HepG2 (cell line): Measurements from ENCODE around the gene FZD4. TPM values are rescaled to one million over a fixed set of nuclear protein-coding genes. Genes with fewer than 3 reads are reported as not detected.
A peak's percentile ranks its signal among the peaks of the same experiment; 100 is the strongest.

ENCODE experiments used
- DBP ChIP-seq: sonication (generic); formaldehyde crosslinking; IDR thresholded peaks from 2 replicates; pipeline ENCODE4 v1.4.0; 2020; ENCODE audit warnings: missing genetic modification reagents; ENCODE audit errors: not compliant biosample characterization
- IKZF4 ChIP-seq: sonication (generic); formaldehyde crosslinking; IDR thresholded peaks from 2 replicates; pipeline ENCODE4 v1.5.1; 2020; ENCODE audit warnings: borderline replicate concordance, mild to moderate bottlenecking, low read depth, missing genetic modification reagents; ENCODE audit errors: not compliant biosample characterization
- JARID2 ChIP-seq: sonication (generic); formaldehyde crosslinking; IDR thresholded peaks from 2 replicates; pipeline ENCODE4 v1.8.1; 2023; ENCODE audit warnings: missing genetic modification reagents, inconsistent platforms; ENCODE audit not compliant: insufficient replicate concordance
- MAX ChIP-seq: IDR thresholded peaks from 2 replicates; pipeline ENCODE4 v1.6.1; 2012; ENCODE audit warnings: inconsistent platforms
- MYPOP ChIP-seq: sonication (generic); formaldehyde crosslinking; IDR thresholded peaks from 2 replicates; pipeline ENCODE4 v1.8.1; 2023; ENCODE audit warnings: mild to moderate bottlenecking, moderate library complexity, missing genetic modification reagents
- NFE2L1 ChIP-seq: sonication (generic); formaldehyde crosslinking; IDR thresholded peaks from 2 replicates; pipeline ENCODE4 v1.4.0; 2020; ENCODE audit warnings: missing genetic modification reagents, mild to moderate bottlenecking, borderline replicate concordance
- POGZ ChIP-seq: sonication (generic); formaldehyde crosslinking; IDR thresholded peaks from 2 replicates; pipeline ENCODE4 v1.4.0; 2020; ENCODE audit warnings: mild to moderate bottlenecking, missing genetic modification reagents
- SOX13 ChIP-seq, 3 experiments: fragments of 450-650 bp in 1 of 3; sonication (generic) in 1 of 3; formaldehyde crosslinking in 1 of 3; IDR thresholded peaks in 2 of 3; conservative IDR thresholded peaks in 1 of 3; 2 replicates each; pipeline versions ENCODE4 v1.5.0 to v1.6.1; 2016 to 2020; ENCODE audit warnings: antibody characterized with exemption in 1 of 3, mild to moderate bottlenecking in 1 of 3, missing compliant biosample characterization in 1 of 3, missing genetic modification reagents in 1 of 3, moderate library complexity in 1 of 3
- STAT5B ChIP-seq: sonication (generic); formaldehyde crosslinking; IDR thresholded peaks from 2 replicates; pipeline ENCODE4 v1.4.0; 2020; ENCODE audit warnings: missing genetic modification reagents
- THRA ChIP-seq: sonication (generic); formaldehyde crosslinking; IDR thresholded peaks from 2 replicates; pipeline ENCODE4 v1.4.0; 2020; ENCODE audit warnings: missing genetic modification reagents, borderline replicate concordance
- WIZ ChIP-seq: sonication (generic); formaldehyde crosslinking; IDR thresholded peaks from 2 replicates; pipeline ENCODE4 v1.5.1; 2020; ENCODE audit warnings: mild to moderate bottlenecking, missing genetic modification reagents
- ZHX2 ChIP-seq, 2 experiments: sonication (generic) in 1 of 2; formaldehyde crosslinking in 1 of 2; IDR thresholded peaks; 2 replicates each; pipeline versions ENCODE4 v1.6.1 to v1.9.0; 2014 to 2022; ENCODE audit warnings: antibody characterized with exemption in 1 of 2, borderline replicate concordance in 1 of 2, inconsistent platforms in 1 of 2, low read depth in 1 of 2, missing genetic modification reagents in 1 of 2
- ZNF343 ChIP-seq: sonication (generic); formaldehyde crosslinking; IDR thresholded peaks from 2 replicates; pipeline ENCODE4 v1.4.0; 2020; ENCODE audit warnings: mild to moderate bottlenecking, missing genetic modification reagents
- ZNF441 ChIP-seq: sonication (generic); formaldehyde crosslinking; IDR thresholded peaks from 2 replicates; pipeline ENCODE4 v1.7.0; 2021; ENCODE audit warnings: missing genetic modification reagents, borderline replicate concordance
- ZNF513 ChIP-seq: sonication (generic); formaldehyde crosslinking; conservative IDR thresholded peaks from 2 replicates; pipeline ENCODE4 v1.5.0; 2020; ENCODE audit warnings: missing genetic modification reagents
- ZNF660 ChIP-seq: sonication (generic); formaldehyde crosslinking; IDR thresholded peaks from 2 replicates; pipeline ENCODE4 v1.5.1; 2020; ENCODE audit warnings: mild to moderate bottlenecking, low read depth, missing genetic modification reagents, borderline replicate concordance
- polyA plus RNA-seq, 8 experiments: library from polyadenylated mRNA; depleted of rRNA in 3 of 8; stranded (reverse) in 7 of 8; unstranded in 1 of 8; fragments of >200 nt; fragmentation: Illumina TruSeq in 4 of 8; extraction: Trizol in 4 of 8; gene quantifications; 2 replicates each; pipeline versions ENCODE4 v1.2.1 to v1.2.3, GENCODE V29; 2011 to 2016; ENCODE audit warnings: low read depth in 4 of 8, missing spikeins in 1 of 8, mixed read lengths in 1 of 8; ENCODE audit not compliant: insufficient read depth in 1 of 8
- total RNA-seq, 5 experiments: library from RNA; depleted of rRNA; stranded (reverse); fragments of >200 nt; fragmentation: Illumina TruSeq; extraction: Trizol; gene quantifications; 2 replicates each; pipeline ENCODE4 v1.2.3, GENCODE V29; 2016; ENCODE audit warnings: low read depth in 1 of 5

Gene FZD4
- total and polyA plus RNA-seq, 2 of the 13 experiments (the other 11 are each of a cell fraction or from before 2014, with no cell fraction given): 46.5 to 70.4 TPM

GRCh38 chr11:86957976-86958646, 2.9 kb upstream of the FZD4 start (continued):
- TF ChIP-seq MAX: 0 out of 2 replicates have a peak, but pooled peaks have one; percentile 23
- TF ChIP-seq ZNF660 (CRISPR knock-in tag): no peak
- no peak for TF ChIP-seq DBP (CRISPR knock-in tag)
- no peak for TF ChIP-seq THRA (CRISPR knock-in tag)
- TF ChIP-seq ZNF513 (CRISPR knock-in tag): no peak
- no peak for TF ChIP-seq WIZ
- no peak for TF ChIP-seq ZNF343 (CRISPR knock-in tag)
- TF ChIP-seq ZNF441 (CRISPR knock-in tag): no peak
- TF ChIP-seq JARID2 (CRISPR knock-in tag): no peak
- TF ChIP-seq ZHX2 (IDR thresholded peaks at IDR 0.05; ENCODE audit: low read depth): no peak
- no peak for TF ChIP-seq ZHX2 (CRISPR knock-in tag; IDR thresholded peaks at IDR 0.05; ENCODE audit: borderline replicate concordance)
- no peak for TF ChIP-seq STAT5B (CRISPR knock-in tag)
- TF ChIP-seq SOX13 (IDR thresholded peaks at IDR 0.05): no peak
- TF ChIP-seq SOX13 (CRISPR knock-in tag; conservative IDR thresholded peaks at IDR 0.05 in 1 of 2, IDR thresholded peaks at IDR 0.05 in 1 of 2): peak in 1 of 2 experiments; percentile 58; a peak in 2 of 4 replicates
- TF ChIP-seq MYPOP (CRISPR knock-in tag): 0 out of 2 replicates have a peak, but pooled peaks have one; percentile 32
- peak; percentile 58 for TF ChIP-seq POGZ (CRISPR knock-in tag)
- TF ChIP-seq IKZF4 (CRISPR knock-in tag): no peak
- TF ChIP-seq NFE2L1 (CRISPR knock-in tag): no peak
